HS-27A (cell line): Measurements from ENCODE around the gene SCARF1.
"Not testable (repeated sequence)": the region's sequence is repeated elsewhere in the genome, so short reads cannot be mapped to it uniquely, and the experiment has no call there.

Experiments used
- DNase-seq: peaks from one replicate; pipeline ENCODE4 v3.0.0-alpha.2; 2012; ENCODE audit warnings: low read depth, missing footprints

SCARF1 gene

GRCh38 chr17:1645207-1646171, at the start of gene SCARF1:
TSS of gene SCARF1 (minus strand) at chr17:1645732. CDS start at chr17:1645697, 35 bp downstream.
- DNase-seq, result no peak

GRCh38 chr17:1693339-1693738, 47.8 kb upstream of the SCARF1 start:
- no peak for DNase-seq

- no peak for DNase-seq
Measured at GRCh38 chr17:1690544-1691221, 45.2 kb upstream of the SCARF1 start.

- DNase-seq, result not testable (repeated sequence)
Measured at GRCh38 chr17:1688405-1688804, 42.9 kb upstream of the SCARF1 start.

GRCh38 chr17:1686086-1686485, 40.6 kb upstream of the SCARF1 start:
- DNase-seq, result no peak

- peak; percentile 73 for DNase-seq
Measured at GRCh38 chr17:1684378-1685189, 39.1 kb upstream of the SCARF1 start, which contains the start of gene PRPF8. TSS of gene PRPF8 (minus strand) at chr17:1684867. CDS start at chr17:1684571, 296 bp downstream.

- no peak for DNase-seq
Measured at GRCh38 chr17:1683459-1683858, 37.9 kb upstream of the SCARF1 start.

GRCh38 chr17:1676401-1676800, 30.9 kb upstream of the SCARF1 start:
- DNase-seq, result no peak

GRCh38 chr17:1673041-1673785, 27.7 kb upstream of the SCARF1 start:
- DNase-seq, result no peak

- DNase-seq, result not testable (repeated sequence)
Measured at GRCh38 chr17:1663934-1664333, 18.4 kb upstream of the SCARF1 start.

- no peak for DNase-seq
Measured at GRCh38 chr17:1661045-1661444, 15.5 kb upstream of the SCARF1 start.

GRCh38 chr17:1658100-1658499, 12.6 kb upstream of the SCARF1 start:
- DNase-seq, result no peak

GRCh38 chr17:1653735-1654134, 8.2 kb upstream of the SCARF1 start:
- DNase-seq, result no peak

- DNase-seq, result not testable (repeated sequence)
Measured at GRCh38 chr17:1652794-1653193, 7.3 kb upstream of the SCARF1 start.

GRCh38 chr17:1651559-1651844, 6.0 kb upstream of the SCARF1 start:
- no peak for DNase-seq

- DNase-seq, result no peak
Measured at GRCh38 chr17:1650731-1651558, 5.4 kb upstream of the SCARF1 start.

- DNase-seq, result no peak
Measured at GRCh38 chr17:1649844-1650501, 4.4 kb upstream of the SCARF1 start, which contains the start of gene RILP. TSS of gene RILP (minus strand) at chr17:1649866. CDS start at chr17:1649804, 62 bp downstream.

GRCh38 chr17:1648963-1649843, 3.7 kb upstream of the SCARF1 start:
- DNase-seq, result no peak
